Temporal lobe (tissue), 2 donors: ENCODE data around the gene FMC1. TPM values are rescaled to one million over a fixed set of nuclear protein-coding genes. Genes with fewer than 3 reads are reported as not detected.

Experiments
- small RNA-seq: library from RNA; depleted of rRNA; stranded (forward); fragments of <200 nt; gene quantifications from one replicate; pipeline ENCODE3, GENCODE V24; 2014; ENCODE audit warnings: low replicate concordance
- total RNA-seq: library from RNA; depleted of rRNA; stranded (reverse); fragments of >200 nt; gene quantifications from one replicate; pipeline ENCODE4 v1.2.3, GENCODE V29; 2014

Gene FMC1
- total RNA-seq, 1 donor from 2014 or later = 4.9 TPM

Small RNAs within 50 kb of the gene (small RNA-seq; reads per million reads assigned to genes)
- gene RNU6-206P = not detected

Other genes with a start within 250 kb of the FMC1 start
- gene ZC3HAV1, start 231.6 kb upstream of the FMC1 start, total RNA-seq = 3.7 TPM
- 18.9 TPM for gene UBN2, start 110.1 kb upstream of the FMC1 start, total RNA-seq
- 48.4 TPM for gene LUC7L2, start 18.6 kb downstream of the FMC1 start, total RNA-seq
- 0.25 TPM for gene KLRG2, start 142.3 kb downstream of the FMC1 start, total RNA-seq
- gene CLEC2L, start 182.3 kb downstream of the FMC1 start, total RNA-seq = 1.2 TPM